Measurements from ENCODE around the gene KCNQ4.

The KCNQ4 gene

GRCh38 chr1:40823345-40823744 lies 39.8 kb downstream of the KCNQ4 start:
- no peak for FAIRE-seq

- FAIRE-seq, result no peak
Observed at GRCh38 chr1:40823983-40824382, 40.4 kb downstream of the KCNQ4 start.

GRCh38 chr1:40824591-40825434 lies 41.2 kb downstream of the KCNQ4 start:
- FAIRE-seq, result no peak

- FAIRE-seq, result no peak
Observed at GRCh38 chr1:40825435-40825788, 41.8 kb downstream of the KCNQ4 start.

DNA sequence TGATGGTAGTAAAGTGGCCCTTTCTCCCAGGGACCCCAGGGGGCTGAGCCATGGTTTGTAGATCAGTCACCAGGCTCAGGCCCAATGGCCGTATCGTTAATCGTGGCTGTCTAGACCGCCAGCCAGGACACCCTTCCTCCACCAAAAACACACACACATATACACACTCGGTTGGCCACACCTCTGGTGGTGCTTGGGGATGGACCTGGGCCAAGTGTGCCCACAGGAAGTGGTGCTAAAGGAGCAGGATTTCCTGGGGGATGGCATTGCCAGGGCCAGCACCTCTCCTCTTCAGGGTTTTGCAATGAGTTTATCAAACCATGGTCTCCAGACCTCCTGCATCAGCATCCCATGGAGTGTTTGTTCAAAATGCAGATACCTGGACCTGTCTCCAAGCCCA lies 42.4 kb downstream of the KCNQ4 start:
- no peak for FAIRE-seq

DNA sequence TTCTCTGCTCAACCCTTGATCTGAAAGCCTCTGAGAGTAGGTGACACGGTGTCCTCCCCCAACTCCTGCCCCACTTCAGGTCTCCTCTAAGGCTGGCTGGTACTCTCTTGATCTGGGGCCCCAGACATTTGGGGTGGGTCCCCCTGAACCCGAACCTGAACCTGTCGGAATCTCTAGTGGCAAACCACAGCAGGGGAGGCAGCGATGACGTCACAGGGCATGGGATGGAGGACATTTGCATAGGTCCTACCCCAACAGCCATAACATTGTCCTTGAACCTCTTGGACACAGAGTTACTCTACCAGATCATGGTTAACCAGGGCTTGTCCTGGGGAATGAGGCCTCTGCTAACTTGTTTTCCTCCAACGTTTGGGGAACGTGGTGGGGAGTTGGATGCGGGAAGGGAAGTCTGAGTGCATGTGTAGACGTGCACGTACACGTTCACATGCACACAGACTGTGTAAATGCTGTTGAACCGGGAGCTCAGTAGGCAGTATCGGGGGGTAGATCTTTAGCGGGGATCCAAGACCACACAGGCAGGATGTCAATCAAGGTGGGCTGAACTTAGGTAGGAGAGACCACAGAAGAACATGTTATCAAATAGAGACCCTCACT lies 46.2 kb downstream of the KCNQ4 start:
- FAIRE-seq, result no peak

GRCh38 chr1:40830419-40830943 lies 46.9 kb downstream of the KCNQ4 start:
- FAIRE-seq, result no peak

DNA sequence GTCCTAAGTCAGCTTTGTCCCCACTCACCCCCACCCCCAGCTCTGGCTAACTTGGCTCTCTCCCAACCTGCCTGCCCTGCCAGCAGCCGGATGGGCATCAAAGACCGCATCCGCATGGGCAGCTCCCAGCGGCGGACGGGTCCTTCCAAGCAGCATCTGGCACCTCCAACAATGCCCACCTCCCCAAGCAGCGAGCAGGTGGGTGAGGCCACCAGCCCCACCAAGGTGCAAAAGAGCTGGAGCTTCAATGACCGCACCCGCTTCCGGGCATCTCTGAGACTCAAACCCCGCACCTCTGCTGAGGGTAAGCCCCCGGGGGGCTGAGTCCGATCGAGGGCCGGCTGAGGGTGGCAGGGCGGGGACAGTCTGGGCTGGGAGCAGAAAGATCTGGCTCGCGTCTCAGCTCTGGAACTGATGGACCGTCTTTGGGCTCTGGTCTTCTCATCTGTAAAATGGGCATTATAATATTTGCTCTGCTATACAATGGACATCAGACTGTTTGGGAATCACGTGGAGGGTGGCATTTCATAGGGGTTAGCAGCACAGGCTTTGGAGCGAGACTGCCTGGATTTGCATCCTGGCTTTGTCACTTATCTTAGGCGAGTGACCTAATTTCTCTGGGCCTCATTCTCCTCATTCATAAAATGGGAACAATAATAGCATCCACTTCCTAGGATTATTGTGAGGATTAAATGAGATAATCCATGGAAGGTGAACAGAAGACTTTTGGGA lies 47.6 kb downstream of the KCNQ4 start:
- FAIRE-seq, result no peak

DNA sequence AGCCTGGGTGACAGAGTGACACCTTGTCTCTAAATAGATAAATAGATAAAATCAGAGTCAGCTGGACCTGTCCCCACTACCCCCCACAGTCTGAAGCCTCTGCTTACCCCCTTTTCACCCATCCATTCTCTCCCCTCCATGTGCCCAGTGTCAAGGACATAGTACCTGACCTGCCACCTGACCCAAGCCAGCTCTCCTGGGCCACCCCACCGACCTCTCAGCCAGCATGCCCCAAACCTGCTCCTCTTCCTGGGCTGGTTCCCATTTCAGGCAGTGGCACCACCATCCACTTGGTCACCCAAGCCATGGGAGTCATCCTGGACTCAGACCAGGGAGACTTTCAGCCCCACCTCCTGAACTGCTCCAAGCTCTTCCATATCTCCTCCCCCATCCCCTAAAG lies 50.4 kb downstream of the KCNQ4 start:
- no peak for FAIRE-seq

DNA sequence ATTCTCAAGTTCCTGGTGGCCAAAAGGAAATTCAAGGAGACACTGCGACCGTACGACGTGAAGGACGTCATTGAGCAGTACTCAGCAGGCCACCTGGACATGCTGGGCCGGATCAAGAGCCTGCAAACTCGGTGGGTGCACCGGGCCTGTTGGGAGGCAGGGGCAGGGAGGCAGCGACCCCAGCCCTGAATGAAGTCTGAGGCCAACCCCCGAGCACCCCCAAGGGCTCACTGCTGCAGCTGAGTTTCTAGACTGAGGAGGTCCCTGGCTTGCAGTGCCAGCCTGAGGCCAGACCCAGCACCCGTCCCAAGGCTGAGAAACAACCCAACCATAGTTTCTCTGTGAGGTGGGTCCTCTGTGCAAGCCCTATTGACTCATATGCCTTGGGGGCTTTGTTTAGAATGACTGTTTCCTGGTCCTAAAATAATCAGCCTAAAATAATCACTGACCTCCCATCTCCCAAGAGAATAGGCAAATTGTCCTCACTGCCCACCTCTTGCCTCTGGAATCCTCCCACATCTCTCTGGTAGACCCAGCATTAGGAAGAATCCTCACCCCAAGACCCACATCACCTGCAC lies 51.5 kb downstream of the KCNQ4 start:
- no peak for FAIRE-seq

GRCh38 chr1:40836283-40836682 lies 52.7 kb downstream of the KCNQ4 start:
- no peak for FAIRE-seq

DNA sequence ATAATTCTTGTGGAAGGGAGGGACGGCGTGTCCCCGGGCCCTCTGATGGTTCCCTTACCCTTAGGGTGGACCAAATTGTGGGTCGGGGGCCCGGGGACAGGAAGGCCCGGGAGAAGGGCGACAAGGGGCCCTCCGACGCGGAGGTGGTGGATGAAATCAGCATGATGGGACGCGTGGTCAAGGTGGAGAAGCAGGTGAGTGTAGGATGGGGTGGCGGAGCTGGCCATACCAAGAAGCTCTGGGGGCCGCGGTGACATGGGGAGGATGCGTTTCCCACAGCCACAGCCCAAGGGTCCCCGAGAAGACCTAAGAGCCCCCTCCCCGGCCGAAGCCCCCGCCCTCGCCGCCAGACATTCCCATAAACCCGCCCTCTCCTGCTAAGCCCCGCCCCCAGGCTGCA lies 54.0 kb downstream of the KCNQ4 start:
- FAIRE-seq, result no peak

- FAIRE-seq, result no peak
Observed at GRCh38 chr1:40838045-40838979, 54.7 kb downstream of the KCNQ4 start.

- FAIRE-seq, result no peak
Observed at GRCh38 chr1:40838980-40839942, 55.7 kb downstream of the KCNQ4 start.

DNA sequence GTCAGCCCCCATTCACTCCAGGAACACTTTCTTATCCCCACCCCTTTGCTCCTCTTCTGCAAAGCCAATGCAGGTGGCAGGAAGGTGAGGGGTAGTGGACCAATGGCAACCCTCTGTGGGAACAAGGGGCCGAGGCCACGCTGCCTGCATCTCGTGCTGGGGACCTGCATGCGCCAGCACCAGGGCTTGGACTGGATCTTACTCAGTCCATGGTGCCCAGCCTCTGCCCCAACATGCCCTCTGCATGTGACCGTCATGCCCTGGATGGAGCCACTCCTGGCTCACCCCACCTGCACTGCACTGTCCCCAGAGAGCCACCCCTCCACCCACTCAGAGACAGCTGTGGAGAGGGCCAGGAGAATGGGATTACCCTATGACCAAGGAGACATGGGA lies 56.4 kb downstream of the KCNQ4 start:
- no peak for FAIRE-seq

DNA sequence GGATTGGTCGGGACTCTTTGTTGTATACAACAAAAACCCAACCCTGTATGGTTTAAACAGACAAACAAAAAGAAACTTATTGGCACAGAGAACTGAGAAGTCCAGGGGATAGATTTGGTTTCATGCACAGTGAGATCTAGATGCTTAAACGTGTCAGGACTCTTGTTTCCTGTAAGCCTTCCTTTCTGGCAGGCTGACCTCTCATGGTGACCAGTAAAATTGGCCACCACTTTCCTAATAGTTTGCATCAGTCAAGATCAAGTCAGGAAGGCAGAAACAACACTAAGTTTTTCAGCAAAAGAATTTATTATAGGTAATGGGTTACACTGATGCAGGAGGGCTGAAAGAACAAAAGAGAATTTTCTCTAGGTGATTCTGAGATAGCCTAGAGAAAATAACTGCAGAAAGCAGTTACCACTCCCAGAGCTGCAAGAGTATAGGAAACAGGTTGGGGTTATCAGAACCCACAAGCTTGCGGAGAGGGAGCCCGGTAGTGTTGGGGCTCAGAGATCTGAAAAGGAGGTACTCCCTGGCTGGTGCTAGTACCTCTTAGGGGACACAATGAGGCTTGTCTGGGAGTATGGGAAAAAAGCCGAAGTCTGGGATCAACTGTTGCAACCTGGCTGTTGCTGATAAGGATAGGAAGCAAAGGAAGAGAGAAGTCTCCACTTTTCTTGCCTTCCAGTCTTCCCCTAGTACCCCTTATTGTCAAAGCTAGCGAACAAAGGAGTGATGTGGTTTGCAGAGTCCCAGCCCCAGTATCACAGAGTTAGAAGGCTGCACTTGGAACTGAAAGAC lies 57.1 kb downstream of the KCNQ4 start:
- FAIRE-seq, result no peak

DNA sequence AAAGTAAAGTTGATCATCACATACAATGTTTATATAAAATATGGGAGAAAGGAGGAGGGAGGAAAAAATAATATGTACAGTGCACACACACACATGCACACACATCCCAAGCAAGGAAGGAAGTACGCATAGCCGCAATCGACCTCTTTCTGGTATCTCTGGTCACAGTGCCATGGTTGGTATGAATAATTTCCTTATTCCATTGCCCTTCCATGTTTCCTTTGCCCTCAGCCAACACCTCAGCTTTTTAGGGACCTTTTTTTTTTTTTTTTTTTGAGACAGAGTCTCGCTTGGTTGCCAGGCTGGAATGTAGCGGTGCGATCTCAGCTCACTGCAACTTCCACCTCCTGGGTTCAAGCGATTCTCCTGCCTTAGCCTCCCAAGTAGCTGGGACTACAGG lies 58.0 kb downstream of the KCNQ4 start:
- FAIRE-seq, result no peak

- FAIRE-seq, result no peak
Observed at GRCh38 chr1:40842207-40842606, 58.6 kb downstream of the KCNQ4 start.

- FAIRE-seq, result no peak
Observed at GRCh38 chr1:40842691-40843090, 59.1 kb downstream of the KCNQ4 start.

- no peak for FAIRE-seq
Observed at GRCh38 chr1:40844079-40844478, 60.5 kb downstream of the KCNQ4 start.

Data from G401.6 (cell line).